C1 segment of cervical spinal cord (tissue), 14 donors: ENCODE data around the gene EMC9.

Experiments
- DNase-seq, 14 donors: peaks; one replicate each; lab custom pipeline; 2025; lab: John Stamatoyannopoulos, UW

Gene EMC9

DNA sequence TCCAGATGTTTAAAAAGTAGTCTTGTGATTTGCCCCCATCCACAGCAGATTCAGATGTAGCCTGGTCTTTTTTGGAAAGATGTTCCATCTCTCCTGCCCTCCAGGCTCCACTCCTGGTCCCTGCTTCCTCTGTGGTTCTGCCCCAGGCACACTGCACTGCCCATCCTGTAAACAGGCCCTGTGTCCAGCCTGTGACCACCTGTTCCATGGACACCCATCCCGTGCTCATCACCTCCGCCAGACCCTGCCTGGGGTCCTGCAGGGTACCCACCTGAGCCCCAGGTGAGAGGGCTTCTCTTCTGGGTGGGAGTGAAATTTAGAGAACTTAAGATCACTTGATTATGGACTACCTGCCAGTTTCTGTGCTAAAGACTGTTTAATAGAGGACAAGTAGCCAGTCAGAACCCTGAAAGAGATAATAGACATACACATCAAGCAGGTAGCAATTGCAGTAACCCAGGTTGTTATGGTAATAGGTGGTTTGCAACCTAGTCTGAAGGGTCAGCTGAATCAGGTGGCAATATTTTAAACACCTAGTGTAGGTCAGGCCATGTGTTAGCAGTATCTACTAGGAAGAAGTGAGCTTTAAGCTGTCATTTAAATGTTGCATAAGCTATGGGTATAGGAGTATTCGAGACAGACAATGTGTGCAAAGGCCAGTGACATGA, 8.0 kb upstream of the EMC9 start:
- DNase-seq = no peak

DNA sequence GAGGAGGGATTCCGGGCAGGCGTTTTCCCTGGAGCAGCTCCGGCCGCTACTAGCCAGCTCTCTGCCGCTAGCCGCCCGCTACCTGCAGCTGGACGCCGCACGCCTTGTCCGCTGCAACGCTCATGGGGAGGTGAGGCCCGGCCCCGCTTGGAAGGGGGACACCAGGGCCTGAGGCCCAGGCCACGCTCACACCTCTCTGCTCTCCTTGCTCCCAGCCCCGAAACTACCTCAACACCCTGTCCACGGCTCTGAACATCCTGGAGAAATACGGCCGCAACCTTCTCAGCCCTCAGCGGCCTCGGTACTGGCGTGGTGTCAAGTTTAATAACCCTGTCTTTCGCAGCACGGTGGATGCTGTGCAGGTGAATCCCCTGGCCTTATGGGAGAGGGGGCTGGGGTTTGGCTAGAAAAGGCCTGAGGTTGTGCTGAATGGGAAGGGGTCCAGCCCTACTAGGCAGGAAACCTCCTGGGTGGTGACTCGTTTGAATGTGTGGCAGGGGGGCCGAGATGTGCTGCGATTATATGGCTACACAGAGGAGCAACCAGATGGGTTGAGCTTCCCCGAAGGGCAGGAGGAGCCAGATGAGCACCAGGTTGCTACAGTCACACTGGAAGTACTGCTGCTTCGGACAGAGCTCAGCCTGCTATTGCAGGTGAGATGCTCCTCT, 6.5 kb upstream of the EMC9 start:
- DNase-seq = no peak

DNA sequence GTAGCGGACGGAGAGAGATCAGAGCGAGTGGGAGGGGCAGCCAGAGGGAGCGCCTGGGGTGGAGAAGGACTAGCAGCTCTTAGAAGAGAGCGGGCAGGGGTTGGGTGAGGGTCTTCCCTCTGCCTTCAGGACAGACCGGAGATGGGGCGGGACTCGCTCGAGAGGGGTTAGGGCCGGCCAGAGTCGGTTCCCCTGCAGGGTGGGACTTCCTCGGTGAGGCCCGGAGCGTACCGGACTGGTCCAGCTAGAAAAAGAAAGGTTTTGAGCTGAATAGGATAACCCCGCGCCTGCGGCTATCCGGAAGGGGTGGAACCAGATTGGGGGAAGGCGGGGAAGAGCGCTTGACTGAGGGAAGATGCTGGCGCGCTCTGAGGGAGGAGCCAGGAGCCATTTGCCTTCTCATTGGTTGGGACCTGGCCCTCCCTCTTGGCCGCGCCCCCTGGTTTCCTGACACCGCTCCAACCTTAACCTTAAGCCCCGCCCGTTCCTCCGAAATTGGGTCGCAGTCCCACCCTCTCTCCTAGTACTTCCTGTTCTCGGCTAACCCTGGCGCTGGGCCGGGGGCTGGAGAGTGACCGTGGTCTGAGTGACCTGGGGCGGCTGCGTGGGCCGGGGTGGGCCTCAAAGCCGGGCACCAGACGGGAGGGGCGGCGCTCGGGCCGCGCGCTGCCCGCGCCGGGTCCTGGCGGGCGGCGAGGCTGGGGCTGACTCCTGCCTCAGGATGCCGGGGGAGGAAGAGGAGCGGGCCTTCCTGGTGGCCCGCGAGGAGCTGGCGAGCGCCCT, 5.8 kb upstream of the EMC9 start, which contains the start of gene RNF31:
TSS of gene RNF31 (plus strand) at position 521 of the 783 bp plus-strand sequence. CDS start at position 722, 201 bp downstream.
- DNase-seq = peak; percentile 73 to 97 (median 94)

DNA sequence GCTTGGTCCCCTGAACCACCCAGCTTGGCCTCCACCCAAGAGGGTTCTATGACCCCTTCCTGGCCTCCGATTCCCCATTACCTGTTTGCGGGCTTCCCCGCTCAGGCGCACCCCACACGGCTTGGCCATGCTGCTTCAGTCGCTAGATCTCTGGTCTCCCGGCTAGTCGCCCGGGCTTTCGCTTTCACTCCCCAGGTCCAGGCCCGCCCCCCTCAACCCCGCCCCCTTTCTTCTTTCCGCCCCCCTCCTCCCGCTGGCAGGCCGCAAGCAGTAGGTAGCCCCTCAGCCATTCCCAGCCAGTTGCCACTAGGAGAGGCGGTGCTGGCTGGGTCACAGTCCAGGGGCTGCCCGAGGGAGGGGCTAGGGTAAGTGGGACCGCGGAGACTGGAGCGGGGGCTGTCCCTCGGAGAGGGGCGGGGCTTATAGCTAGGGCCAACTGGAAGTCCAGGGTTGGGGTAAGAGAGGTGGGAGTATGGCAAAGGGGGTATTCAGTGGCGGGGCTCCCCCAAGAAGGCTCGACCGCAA, 5.1 kb upstream of the EMC9 start, which contains the start of gene PSME2:
TSS of gene PSME2 (minus strand) at position 158 of the 525 bp plus-strand sequence. CDS start at position 129, 29 bp downstream.
- DNase-seq = peak; percentile 46 to 94 (median 87)

DNA sequence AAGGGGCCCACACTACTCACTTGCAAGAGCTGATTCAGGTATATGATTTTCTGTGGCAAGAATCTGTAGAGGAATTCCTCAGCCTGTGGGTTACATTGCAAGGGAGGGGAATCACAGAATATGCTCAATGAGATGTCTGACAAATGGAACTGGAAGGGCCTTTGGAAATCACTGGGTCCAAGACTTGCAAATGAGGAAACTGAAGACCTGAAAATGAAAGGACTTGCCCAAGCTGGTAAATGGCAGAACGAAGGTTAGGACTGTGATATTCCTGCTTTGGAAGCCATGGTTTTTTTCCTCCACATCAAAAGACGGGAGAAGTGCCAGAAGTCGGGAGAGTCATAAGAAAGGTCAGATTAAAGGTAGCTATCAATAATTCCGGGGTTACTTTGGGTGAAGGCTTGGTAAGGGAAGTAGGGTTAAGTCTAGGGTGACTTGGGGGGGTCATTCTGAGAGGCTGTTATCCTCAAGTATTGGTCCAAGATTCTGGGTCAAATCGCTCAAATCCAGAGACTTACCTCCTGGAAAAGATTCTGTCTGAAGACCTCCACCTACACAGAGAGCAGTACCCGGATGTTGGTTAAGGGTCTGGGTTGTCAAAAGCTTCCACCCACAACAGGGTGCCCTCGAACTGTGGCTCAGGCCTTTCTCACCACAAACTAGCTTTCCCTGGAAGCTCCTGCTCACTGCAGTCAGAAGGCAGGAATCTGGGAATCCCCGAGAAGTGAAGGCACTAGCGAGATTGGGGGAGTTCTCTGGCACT, 4.5 kb upstream of the EMC9 start:
- no peak for DNase-seq

DNA sequence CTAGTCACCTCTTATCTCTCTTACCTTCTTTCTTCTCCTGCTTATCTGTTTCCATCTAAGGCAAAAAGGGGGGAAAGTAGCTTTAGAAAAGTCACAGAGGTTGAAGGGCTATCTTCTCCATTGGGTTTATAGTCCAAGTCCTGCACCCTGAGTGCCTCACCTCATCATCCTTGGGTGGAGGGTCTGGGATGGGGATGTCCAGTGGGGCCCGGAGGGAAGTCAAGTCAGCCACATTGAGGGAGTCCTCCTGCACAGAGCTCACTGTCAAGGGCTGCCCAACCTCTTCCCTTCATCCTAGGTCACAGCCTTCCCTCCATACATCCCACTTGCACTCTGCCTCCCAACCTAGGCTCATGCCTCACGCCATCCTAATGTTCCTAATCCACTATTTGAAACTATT, 3.8 kb upstream of the EMC9 start:
- DNase-seq = no peak

DNA sequence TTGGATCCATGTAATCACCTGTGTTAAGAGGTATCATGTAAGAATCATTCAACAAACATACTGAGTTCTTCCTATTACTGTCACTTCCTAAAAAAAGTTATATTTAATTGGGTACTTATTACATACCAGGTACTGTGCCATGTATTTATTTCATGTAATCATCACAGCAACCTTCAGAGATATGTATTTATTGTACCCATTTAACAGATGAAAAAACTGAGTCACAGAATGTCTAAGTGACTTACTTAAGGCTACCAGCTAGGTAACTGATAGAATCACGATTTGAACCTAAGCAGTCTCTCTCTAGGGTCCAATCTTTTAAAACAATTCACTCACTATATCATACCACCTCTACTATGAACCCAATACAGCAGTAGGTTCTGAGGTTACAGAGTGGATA, 3.1 kb upstream of the EMC9 start:
- DNase-seq = no peak

DNA sequence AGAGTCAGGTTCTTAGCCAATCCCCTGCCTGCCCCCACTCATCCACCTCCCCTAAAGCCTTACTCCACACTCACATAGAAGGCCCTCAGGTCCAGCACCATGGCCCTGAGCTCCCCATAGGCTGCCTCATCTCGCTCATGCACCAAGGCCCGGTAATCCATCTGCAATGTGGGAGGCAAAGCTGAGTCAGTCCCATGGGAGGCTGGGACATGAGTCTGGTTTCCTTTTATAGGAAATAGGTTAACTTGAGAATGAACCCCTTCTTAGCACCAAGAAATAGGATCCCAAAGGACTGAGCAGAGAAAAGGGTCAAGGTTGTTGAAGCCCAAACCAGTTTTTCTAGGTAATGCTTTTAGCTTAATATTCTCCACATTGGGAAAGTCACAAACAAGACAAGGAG, 2.1 kb upstream of the EMC9 start:
- DNase-seq = no peak

DNA sequence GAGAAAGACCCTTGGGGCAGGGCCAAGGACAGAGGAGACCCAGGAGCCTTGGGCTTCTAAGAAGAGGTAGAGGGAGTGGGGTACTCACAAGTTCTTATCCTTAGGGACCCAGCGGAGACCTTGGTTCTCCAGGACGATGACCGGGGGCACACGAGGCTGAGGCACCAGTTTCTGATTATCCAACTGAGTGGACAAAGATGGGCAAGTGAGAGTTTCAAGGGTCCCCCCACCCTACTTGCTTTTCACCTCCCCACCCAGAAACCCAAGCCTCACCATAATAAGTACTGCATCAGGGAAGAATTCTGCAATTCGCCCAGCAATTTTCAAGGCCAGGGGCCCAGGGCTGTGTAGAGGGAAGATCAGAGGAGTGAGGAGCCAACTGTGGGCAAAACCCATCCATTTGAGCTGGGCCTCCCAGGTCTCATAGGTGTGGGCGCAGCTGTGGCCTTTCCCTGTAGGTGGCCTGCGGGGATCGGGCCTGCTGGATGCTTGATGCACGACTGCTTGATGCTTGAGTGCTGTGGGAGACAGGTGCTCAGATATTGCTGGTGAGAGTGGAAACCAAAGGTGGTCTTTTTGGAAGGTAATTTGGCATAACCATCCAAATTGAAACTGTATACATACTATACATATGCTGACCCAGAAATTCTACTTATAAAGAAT, 2.0 kb downstream of the EMC9 start:
- DNase-seq = no peak

DNA sequence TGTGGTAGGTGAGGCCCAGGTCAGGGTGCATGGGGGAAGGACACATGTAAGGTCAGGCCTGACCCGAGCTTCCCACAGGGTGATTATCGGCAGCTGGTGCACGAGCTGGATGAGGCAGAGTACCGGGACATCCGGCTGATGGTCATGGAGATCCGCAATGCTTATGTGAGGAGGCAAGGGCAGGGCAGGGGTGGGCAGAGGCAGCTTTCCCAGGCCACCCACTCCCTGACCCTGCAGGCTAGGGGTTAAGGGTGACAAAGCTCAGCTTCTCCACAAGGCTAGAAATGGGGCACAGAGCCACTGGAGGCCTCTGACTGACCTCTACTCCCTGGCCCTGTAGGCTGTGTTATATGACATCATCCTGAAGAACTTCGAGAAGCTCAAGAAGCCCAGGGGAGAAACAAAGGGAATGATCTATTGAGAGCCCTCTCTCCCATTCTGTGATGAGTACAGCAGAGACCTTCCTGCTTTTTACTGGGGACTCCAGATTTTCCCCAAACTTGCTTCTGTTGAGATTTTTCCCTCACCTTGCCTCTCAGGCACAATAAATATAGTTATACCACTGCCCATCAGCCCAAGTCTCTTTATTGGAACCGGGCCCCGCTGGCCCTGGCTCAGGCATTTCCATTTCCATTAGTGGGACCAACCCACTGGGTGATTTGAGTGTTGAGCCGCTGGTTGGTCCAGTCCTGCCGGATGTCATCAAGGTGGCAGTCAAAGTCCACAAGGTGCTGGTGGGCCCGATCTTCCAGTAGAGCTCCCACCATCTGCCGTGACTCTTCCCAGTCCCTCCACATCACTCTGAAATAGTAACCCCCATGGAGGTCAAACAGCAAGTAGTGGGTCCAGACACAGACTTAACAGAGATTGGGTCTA, 2.8 kb downstream of the EMC9 start:
- no peak for DNase-seq

DNA sequence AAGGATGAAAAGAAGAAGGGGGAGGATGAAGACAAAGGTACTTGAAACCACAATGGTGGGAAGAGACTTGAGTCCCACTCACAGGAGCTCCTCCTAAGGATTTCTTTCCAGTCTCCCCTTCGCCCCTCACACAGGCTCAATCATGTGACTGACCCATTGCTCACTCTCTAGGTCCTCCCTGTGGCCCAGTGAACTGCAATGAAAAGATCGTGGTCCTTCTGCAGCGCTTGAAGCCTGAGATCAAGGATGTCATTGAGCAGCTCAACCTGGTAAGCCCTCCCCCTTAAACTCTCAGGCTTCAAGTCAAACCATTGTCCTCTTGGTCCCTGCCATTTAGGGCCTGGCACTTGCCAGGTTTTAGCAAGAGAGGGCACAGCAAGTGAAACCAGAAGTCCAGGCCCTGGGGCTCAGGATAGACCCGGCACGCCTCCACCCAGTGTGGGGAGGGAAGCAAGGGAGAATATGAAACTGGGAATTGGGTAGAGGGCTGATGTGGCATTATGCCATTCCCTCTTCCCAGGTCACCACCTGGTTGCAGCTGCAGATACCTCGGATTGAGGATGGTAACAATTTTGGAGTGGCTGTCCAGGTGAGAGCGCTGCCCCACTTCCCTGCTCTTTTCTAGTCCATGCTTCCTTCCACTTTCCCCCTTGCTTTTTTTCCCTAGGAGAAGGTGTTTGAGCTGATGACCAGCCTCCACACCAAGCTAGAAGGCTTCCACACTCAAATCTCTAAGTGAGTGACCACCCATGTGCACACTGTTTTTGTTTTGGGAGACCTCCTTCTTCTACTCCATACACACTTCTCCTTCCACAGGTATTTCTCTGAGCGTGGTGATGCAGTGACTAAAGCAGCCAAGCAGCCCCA, 3.6 kb downstream of the EMC9 start:
- DNase-seq = no peak

DNA sequence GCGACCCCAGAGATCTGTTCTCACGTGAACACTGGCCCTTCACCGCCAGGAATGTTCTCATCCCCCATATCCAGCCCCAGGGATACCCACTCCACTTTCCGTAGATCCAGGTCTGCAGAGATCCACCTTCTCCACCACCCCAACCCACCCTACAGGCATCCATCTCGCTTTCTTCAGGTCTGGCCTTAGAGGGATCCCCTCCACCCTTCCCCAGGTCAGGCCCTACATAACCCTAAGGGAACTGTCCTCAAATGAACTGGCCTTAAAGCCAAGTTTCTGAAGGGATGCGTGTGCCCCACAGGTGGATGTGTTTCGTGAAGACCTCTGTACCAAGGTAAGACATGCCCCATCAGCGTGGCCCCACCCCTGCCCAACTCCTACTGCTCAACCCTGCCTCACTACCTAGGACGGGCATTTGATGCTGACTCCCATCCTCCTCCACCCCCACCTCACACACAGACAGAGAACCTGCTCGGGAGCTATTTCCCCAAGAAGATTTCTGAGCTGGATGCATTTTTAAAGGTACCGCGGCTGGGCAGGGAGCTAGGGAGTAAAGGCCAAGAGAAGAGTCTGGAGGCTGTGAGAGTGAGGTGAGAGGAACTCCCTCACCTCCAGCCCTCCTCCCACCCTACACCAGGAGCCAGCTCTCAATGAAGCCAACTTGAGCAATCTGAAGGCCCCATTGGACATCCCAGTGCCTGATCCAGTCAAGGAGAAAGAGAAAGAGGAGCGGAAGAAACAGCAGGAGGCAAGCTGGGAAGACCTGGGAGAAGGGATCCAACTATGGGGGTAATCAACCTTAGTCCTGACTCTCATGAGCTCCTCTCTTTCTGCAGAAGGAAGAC, 4.5 kb downstream of the EMC9 start:
- DNase-seq = no peak

DNA sequence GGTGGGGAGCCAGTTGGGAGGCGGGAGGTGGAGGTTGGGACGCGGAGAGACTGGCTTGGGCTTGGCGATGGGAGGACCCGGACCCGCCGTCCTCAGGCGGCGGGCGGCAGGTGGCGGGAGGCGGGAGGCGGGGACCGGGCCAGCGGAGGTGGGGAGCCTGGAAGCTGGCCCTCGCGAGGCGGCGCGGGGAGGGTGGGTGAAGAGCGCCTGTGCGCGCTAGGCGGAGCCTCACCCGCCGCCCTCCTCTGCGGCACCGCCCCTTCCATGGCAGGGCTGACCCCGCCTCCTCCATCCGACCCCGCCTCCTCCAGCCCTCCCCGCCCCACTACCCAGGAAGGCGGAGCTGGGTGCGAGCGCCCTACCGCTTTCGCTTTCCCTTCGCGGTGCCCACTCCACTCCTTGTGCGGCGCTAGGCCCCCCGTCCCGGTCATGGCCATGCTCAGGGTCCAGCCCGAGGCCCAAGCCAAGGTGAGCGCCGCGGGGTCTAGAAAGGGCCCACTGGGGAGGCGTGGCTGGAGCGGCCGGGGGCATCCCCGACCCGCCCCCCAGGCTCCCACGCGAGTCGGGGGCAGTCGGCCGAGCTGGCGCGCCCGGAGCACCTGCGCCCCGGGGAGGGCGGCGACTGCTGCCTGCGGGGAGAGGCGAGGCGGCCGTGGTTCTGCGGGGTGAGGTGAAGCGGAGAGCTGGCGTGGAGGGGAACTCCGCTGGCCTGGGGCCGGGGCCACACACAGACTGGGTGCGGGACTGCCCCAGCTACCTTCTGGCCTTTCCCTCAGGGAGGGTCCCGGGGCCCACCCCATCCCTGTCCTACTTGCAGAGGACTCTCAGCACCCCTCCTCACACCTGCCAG, 5.3 kb downstream of the EMC9 start, which contains the start of gene PSME1:
TSS of gene PSME1 (plus strand) at position 361 of the 850 bp plus-strand sequence. CDS start at position 430, 69 bp downstream.
- peak; percentile 29 to 94 (median 88) for DNase-seq

DNA sequence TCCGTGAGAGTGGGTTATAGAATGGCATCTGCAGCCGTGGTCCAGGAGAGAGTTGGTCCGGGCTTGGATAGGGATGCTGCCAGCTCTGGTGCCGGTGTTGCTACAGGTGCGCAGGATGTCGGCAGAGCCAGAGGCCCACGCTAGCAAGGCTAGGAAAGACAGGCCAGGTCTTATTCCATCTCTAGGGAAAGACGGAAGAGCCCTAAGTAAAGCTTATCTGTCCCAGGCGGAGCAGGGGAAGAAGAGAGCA, 5.9 kb downstream of the EMC9 start:
- no peak for DNase-seq

DNA sequence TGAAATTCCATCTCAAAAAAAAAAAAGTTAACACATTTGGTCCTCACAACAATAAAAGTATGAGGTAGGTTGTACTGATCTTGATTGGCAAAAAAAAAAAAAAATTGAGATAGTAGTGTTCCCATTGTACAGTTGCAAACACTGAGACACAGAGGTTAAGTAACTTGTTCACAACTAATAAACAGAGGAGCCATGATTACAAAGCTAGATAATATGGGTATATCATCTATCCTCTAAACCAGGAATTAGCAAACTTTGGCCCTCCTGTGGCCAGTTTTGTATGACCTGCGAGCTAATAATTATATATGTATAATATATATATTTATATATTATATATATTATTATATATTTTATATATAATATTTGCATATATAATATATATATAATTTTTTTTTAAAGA, 7.7 kb downstream of the EMC9 start:
- no peak for DNase-seq

DNA sequence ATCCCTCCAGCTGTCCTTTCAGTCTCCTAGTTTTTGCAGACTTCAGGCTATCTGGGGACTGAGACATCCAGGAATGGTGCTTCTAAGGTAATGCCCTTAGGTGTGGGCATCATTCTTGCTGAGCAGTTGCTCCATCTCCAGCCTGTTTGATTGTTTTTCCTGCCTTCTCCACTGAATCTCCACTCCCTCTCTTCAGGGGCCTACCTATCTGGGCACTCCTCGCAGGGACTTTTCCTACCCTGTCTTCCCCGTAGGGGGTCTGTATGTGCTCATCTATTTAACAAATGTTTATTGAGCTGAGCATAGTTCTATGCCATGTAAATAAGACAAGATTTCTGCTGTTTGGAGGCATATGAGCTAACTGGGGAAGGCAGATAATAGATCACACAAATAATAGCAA, 8.4 kb downstream of the EMC9 start:
- DNase-seq = no peak

DNA sequence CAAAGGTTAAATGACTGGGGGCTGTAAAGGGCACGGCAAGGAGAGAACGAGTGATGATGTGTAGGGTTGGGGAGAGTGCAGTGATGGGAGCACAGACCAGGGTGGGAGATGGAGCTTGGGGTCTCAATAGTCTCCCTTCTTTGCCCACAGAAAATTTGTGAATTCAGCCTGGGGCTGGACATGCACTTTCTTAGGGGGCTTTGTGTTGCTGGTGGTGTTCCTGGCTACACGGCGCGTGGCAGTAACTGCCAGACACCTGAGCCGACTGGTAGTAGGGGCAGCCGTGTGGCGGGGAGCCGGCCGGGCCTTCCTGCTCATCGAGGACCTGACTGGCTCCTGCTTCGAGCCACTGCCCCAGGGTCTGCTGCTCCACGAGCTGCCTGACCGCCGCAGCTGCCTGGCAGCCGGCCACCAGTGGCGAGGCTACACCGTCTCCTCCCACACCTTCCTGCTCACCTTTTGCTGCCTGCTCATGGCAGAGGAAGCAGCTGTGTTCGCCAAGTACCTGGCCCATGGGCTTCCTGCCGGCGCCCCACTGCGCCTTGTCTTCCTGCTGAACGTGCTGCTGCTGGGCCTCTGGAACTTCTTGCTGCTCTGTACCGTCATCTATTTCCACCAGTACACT, 9.2 kb downstream of the EMC9 start:
- DNase-seq = no peak
